Left ventricle myocardium superior (tissue), 1 donor: ENCODE measurements around the gene CHRM5. TPM values are rescaled to one million over a fixed set of nuclear protein-coding genes. Genes with fewer than 3 reads are reported as not detected.

Experiments used
- total RNA-seq: library from RNA; stranded (reverse); fragmentation: NEBNext Ultra II Directional; extraction: Animal tissue kit (Norgen Biotek cat#: 25700); gene quantifications from one replicate; pipeline ENCODE4 v1.2.1, GENCODE V29; 2021
- donor health status: DM: no; HTN: yes; CAD: no; lungs with severe emphysema.

The CHRM5 gene
- total RNA-seq, 1 donor from 2014 or later = not detected

Other genes starting within 250 kb of the CHRM5 start
- gene AVEN, start 70.7 kb downstream of the CHRM5 start, total RNA-seq = 25.8 TPM
- gene EMC7, start 133.4 kb downstream of the CHRM5 start, total RNA-seq = 58.7 TPM
- 1.7 TPM for gene PGBD4, start 133.6 kb downstream of the CHRM5 start, total RNA-seq
- gene KATNBL1, start 241.6 kb downstream of the CHRM5 start, total RNA-seq = 15.3 TPM